Upper lobe of left lung (tissue), 4 donors: ENCODE measurements around the gene PSMD11.

Experiments used
- EP300 ChIP-seq, 4 donors: sonication (generic); formaldehyde crosslinking; IDR thresholded peaks; one replicate each; pipeline ENCODE4 v1.5.1; 2017; ENCODE audit warnings: antibody characterized with exemption in 4 of 4, control low read depth in 2 of 4
- POLR2A ChIP-seq, 4 donors: fragments of 450-650 bp; IDR thresholded peaks; one replicate each; pipeline ENCODE4 v1.5.1; 2016 to 2017; ENCODE audit warnings: antibody characterized with exemption in 4 of 4, mild to moderate bottlenecking in 2 of 4
- POLR2AphosphoS5 ChIP-seq, 2 donors: sonication (generic); formaldehyde crosslinking; IDR thresholded peaks; one replicate each; pipeline ENCODE4 v1.5.1; 2017; ENCODE audit warnings: antibody characterized with exemption in 2 of 2
- TF ChIP-seq, protein P1 (sequence below), 6 experiments: fragments of 450-650 bp in 4 of 6; fragments of 200-600 bp in 2 of 6; sonication (generic) in 2 of 6; IDR thresholded peaks; one replicate each; pipeline ENCODE4 v1.5.1; 2016 to 2019; ENCODE audit warnings: antibody characterized with exemption in 6 of 6

DNA sequence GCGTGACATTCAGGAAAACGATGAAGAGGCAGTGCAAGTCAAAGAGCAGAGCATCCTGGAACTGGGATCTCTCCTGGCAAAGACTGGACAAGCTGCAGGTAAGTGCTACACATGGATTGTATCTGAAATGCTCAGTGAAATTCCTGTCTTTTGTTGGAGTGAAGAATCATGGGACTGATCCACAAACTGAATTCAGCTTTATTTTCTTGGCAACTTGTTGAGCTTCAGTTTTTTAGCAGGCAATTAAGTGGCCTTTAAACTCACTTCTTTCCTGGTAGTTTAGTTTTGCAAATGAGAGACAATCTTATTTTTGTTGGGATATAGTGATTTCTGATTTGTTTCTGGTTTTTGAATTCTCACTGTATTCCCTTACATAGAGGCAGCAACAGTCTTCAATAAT lies 2.6 kb downstream of the PSMD11 start:
- TF ChIP-seq EP300 (IDR thresholded peaks at IDR 0.05) (no peak), POLR2A (IDR thresholded peaks at IDR 0.05) (no peak), POLR2AphosphoS5 (IDR thresholded peaks at IDR 0.05) (no peak)
- TF ChIP-seq, protein P1, sequence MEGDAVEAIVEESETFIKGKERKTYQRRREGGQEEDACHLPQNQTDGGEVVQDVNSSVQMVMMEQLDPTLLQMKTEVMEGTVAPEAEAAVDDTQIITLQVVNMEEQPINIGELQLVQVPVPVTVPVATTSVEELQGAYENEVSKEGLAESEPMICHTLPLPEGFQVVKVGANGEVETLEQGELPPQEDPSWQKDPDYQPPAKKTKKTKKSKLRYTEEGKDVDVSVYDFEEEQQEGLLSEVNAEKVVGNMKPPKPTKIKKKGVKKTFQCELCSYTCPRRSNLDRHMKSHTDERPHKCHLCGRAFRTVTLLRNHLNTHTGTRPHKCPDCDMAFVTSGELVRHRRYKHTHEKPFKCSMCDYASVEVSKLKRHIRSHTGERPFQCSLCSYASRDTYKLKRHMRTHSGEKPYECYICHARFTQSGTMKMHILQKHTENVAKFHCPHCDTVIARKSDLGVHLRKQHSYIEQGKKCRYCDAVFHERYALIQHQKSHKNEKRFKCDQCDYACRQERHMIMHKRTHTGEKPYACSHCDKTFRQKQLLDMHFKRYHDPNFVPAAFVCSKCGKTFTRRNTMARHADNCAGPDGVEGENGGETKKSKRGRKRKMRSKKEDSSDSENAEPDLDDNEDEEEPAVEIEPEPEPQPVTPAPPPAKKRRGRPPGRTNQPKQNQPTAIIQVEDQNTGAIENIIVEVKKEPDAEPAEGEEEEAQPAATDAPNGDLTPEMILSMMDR (IDR thresholded peaks at IDR 0.05): no peak
